Activated B cell treated with CpG ODN at 0.5 μM for 24 hours (primary cell): Measurements from ENCODE around the gene GPR63. TPM values are rescaled to one million over a fixed set of nuclear protein-coding genes. Genes with fewer than 3 reads are reported as not detected.

Source experiments
- ATAC-seq: fragments of 200-7000 bp; cut with Tn5 transposase; one replicate; pipeline ENCODE4 v1.10.0; 2021; ENCODE audit warnings: low read depth, mild to moderate bottlenecking, moderate library complexity
- CTCF ChIA-PET: fragments of 350-600 bp; sonication (Branson Sonifier 250); formaldehyde crosslinking; loops from one replicate; lab custom pipeline; 2021; ENCODE audit warnings: antibody characterized with exemption; lab: Charles Lee
- POLR2A ChIA-PET: fragments of 350-600 bp; sonication (Branson Sonifier 250); formaldehyde crosslinking; loops from one replicate; lab custom pipeline; 2021; ENCODE audit warnings: antibody characterized with exemption; lab: Charles Lee
- DNase-seq: peaks from one replicate; pipeline ENCODE4 v3.0.0; 2022
- H3K27ac Mint-ChIP-seq: one replicate; pipeline ENCODE4 v1.8.0; 2020; ENCODE audit warnings: mixed read lengths
- H3K27me3 Mint-ChIP-seq: one replicate; pipeline ENCODE4 v1.8.0; 2021; ENCODE audit warnings: mixed read lengths
- H3K36me3 Mint-ChIP-seq: one replicate; pipeline ENCODE4 v1.8.0; 2021; ENCODE audit warnings: low read depth, mixed read lengths
- H3K4me1 Mint-ChIP-seq: one replicate; pipeline ENCODE4 v1.8.0; 2021; ENCODE audit warnings: mixed read lengths
- H3K4me3 Mint-ChIP-seq: one replicate; pipeline ENCODE4 v1.8.0; 2020; ENCODE audit warnings: mild to moderate bottlenecking, mixed read lengths
- H3K9me3 Mint-ChIP-seq: one replicate; pipeline ENCODE4 v1.8.0; 2020; ENCODE audit warnings: mixed read lengths
- intact Hi-C: fragments of 100-400 bp; cut with micrococcal nuclease; formaldehyde crosslinking; loops from one replicate; pipeline ENCODE4 v1.15.1; 2024
- total RNA-seq: library from RNA; stranded (reverse); gene quantifications from 2 replicates; pipeline ENCODE4 v1.2.3, GENCODE V29; 2022
- TF ChIP-seq, protein P1 (sequence below): fragments of 200-600 bp; IDR thresholded peaks from one replicate; pipeline ENCODE4 v1.8.0; 2022; ENCODE audit warnings: antibody characterized with exemption, mild to moderate bottlenecking

Gene GPR63
- total RNA-seq, 1 donor from 2014 or later = 0.11 TPM

DNA sequence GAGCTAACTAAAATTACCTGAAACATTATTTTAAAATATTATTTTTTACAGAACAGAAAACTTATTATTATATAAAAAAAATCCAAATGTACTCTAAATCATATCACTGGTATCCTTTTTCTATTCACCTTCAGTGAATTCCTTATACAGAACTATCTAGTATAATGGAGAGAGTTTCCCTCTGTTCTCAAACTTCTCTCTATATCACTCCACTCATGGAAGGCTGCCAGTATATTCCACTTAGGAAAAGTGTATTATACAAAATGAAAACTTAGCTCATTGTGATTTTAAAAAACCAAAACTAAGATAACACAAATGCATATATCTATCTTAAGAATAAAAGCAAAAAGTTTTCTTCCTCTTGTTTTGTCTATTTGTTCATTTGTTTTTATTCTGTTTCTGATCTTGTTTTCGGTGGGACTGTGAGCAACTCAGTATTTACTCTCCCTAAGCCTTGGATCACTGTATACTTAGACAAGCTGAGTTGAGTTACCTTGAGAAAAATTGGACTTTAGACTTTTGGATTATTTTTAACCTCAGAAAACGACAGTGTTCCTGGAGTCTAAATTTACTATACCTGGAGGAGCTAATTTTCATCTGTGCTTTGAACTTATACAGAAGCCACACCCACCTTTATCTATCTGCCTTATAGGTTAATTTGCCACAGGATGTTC lies 61.4 kb downstream of the GPR63 start:
- DNase-seq = no peak
- Mint-ChIP-seq H3K27ac (no peak overlapping the region), H3K4me3 (no peak overlapping the region), H3K9me3 (peaks cover 3% of the 10 kb centered on the region), H3K27me3 (peaks cover 3% of the 10 kb centered on the region), H3K36me3 (no peaks in the 10 kb centered on the region), H3K4me1 (no peaks in the 10 kb centered on the region)
- intact Hi-C loops = no loop called here
- ChIA-PET CTCF (no interaction called here), POLR2A (no interaction called here)
- no peak for ATAC-seq
- TF ChIP-seq, protein P1, sequence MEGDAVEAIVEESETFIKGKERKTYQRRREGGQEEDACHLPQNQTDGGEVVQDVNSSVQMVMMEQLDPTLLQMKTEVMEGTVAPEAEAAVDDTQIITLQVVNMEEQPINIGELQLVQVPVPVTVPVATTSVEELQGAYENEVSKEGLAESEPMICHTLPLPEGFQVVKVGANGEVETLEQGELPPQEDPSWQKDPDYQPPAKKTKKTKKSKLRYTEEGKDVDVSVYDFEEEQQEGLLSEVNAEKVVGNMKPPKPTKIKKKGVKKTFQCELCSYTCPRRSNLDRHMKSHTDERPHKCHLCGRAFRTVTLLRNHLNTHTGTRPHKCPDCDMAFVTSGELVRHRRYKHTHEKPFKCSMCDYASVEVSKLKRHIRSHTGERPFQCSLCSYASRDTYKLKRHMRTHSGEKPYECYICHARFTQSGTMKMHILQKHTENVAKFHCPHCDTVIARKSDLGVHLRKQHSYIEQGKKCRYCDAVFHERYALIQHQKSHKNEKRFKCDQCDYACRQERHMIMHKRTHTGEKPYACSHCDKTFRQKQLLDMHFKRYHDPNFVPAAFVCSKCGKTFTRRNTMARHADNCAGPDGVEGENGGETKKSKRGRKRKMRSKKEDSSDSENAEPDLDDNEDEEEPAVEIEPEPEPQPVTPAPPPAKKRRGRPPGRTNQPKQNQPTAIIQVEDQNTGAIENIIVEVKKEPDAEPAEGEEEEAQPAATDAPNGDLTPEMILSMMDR = no peak

DNA sequence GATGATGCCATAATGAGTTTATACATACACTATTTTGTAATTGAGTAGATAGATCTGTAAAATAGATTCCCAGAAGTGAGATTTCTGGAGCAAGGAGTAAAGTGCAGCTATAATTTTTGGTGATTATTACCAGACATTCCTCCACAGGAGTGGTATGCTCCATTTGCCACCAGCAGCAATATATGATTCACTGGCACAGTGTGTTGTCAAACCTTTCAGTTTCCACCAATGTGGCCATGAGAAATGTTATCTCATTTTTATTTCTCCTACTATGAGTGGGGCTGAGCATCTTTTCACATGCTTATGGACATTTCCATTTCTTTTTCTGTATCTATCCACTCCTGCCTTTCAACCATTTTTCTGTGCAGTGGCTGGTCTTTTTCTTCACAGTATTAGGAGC lies 70.5 kb downstream of the GPR63 start:
- no peak for DNase-seq
- TF ChIP-seq, protein P1 = no peak
- ChIA-PET CTCF (no interaction called here), POLR2A (no interaction called here)
- no peaks in the 10 kb centered on the region for H3K36me3 Mint-ChIP-seq
- peaks cover 6% of the 10 kb centered on the region for H3K9me3 Mint-ChIP-seq
- ATAC-seq = no peak
- no peak overlapping the region for H3K27ac Mint-ChIP-seq
- intact Hi-C loops = no loop called here
- peaks cover 8% of the 10 kb centered on the region for H3K27me3 Mint-ChIP-seq
- no peak overlapping the region for H3K4me3 Mint-ChIP-seq
- H3K4me1 Mint-ChIP-seq = no peaks in the 10 kb centered on the region

DNA sequence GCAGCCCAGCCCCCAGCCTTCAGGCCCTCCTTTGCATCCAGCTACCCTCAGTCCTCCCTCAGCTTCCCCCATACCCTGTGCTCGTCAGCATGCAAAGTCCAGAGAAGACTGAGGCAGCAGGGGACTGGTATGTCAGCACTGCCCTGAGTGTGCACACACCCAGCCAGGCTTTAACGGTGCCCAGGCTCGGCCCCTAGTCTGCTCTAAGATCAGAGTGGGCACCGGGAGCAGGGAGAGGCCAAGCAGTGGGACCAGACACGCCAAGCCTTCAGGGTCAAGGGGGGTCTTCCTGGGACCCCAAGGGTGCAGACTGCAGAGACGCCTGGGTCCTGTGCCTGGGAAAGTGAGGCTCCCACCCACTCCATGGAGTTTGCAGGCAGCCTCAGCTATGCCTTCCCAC lies 74.7 kb downstream of the GPR63 start:
- intact Hi-C loops = no loop called here

DNA sequence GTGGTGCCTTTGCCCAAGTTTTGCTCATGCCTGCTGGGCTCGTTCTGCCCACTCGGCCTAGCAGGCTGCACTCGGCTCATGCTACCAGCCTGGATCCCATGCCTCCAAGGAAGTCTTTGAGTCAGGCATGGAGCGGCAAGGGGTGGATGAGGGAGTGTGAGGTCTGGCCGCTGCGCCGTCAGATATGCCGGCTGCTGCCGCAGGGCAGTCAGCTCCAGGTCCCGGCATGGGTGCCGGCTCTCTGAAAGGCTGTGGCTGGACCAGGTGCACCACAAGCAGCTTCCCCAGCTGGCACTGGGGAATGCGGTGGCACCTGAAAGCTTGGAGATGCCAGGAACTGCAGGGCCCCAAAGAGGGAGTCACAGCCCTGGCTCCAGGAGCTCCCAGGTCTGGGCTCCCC lies 75.5 kb downstream of the GPR63 start:
- Mint-ChIP-seq H3K4me1 (no peaks in the 10 kb centered on the region), H3K4me3 (no peak overlapping the region), H3K9me3 (no peaks in the 10 kb centered on the region), H3K27ac (no peak overlapping the region), H3K36me3 (no peaks in the 10 kb centered on the region), H3K27me3 (no peaks in the 10 kb centered on the region)
- TF ChIP-seq, protein P1 = no peak
- ChIA-PET CTCF (no interaction called here), POLR2A (no interaction called here)
- ATAC-seq (no peak), DNase-seq (no peak)
- intact Hi-C loops = no loop called here

More for the DNA sequence above, 74.7 kb downstream of the GPR63 start:
- Mint-ChIP-seq H3K9me3 (no peaks in the 10 kb centered on the region), H3K36me3 (no peaks in the 10 kb centered on the region), H3K27ac (no peak overlapping the region), H3K27me3 (peaks cover 2% of the 10 kb centered on the region), H3K4me1 (no peaks in the 10 kb centered on the region), H3K4me3 (no peak overlapping the region)
- ATAC-seq (no peak), DNase-seq (no peak)
- CTCF ChIA-PET = no interaction called here
- TF ChIP-seq, protein P1 = no peak
- POLR2A ChIA-PET = no interaction called here

DNA sequence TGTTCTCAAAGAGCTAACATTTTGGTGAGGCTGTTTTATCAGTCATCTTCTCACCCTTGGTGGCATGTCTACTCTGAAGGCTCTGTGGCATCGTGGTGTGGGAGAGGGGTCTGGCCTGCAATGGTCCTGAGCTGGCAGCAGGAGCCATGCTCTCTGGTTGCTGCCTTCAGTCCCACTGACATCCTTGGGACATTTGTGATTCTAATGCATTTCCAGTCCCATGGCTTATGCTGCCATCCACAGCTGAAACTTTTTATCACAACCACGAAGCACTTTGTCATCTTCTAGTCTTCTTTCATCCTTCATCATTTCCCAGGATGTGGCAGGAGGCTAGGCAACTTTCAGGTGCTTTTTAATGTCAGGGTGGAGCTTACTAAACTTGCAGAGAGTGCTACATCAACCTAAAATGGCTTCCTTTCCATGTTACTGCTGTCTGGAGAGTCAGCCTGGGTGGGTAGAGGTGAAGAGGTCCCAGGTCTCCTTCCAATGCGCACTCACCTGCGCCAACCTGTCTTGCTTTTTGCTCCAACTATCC lies 77.1 kb downstream of the GPR63 start:
- H3K27me3 Mint-ChIP-seq = no peaks in the 10 kb centered on the region
- no peak overlapping the region for H3K4me3 Mint-ChIP-seq
- POLR2A ChIA-PET = no interaction called here

More for the DNA sequence above, 77.1 kb downstream of the GPR63 start:
- Mint-ChIP-seq H3K9me3 (peaks cover under 1% of the 10 kb centered on the region), H3K36me3 (no peaks in the 10 kb centered on the region), H3K27ac (no peak overlapping the region), H3K4me1 (no peaks in the 10 kb centered on the region)
- CTCF ChIA-PET = no interaction called here
- intact Hi-C loops = no loop called here
- ATAC-seq (no peak), DNase-seq (no peak)
- TF ChIP-seq, protein P1 = no peak
